HepG2 (cell line): ENCODE data around the gene TULP4. TPM values are rescaled to one million over a fixed set of nuclear protein-coding genes. Genes with fewer than 3 reads are reported as not detected.
A peak's percentile ranks its signal among the peaks of the same experiment; 100 is the strongest.

Experiments
- ATAC-seq: fragments of 200-7000 bp; cut with Tn5 transposase; 3 replicates; pipeline ENCODE4 v1.9.1; 2020; ENCODE audit warnings: mild to moderate bottlenecking, moderate library complexity
- BruUV-seq: library from RNA; stranded (reverse); fragments of 400-500 nt; replicated peaks from 2 replicates; lab custom pipeline; 2021; lab: Mats Ljungman, UMichigan
- CTCF ChIA-PET: fragments of 300-600 bp; formaldehyde crosslinking; extraction: SDS; loops from one replicate; lab custom pipeline; 2021; ENCODE audit warnings: low total read pairs, inconsistent platforms, low intra/inter-chr PET ratio; lab: Yijun Ruan, JAX
- POLR2A ChIA-PET: fragments of 350-600 bp; sonication (Branson Sonifier 250); formaldehyde crosslinking; loops from one replicate; lab custom pipeline; 2020; ENCODE audit warnings: antibody characterized with exemption, inconsistent platforms; lab: Yijun Ruan, JAX
- DNase-seq: peaks from one replicate; pipeline ENCODE4 v3.0.0-alpha.2; 2015; ENCODE audit warnings: low spot score
- FAIRE-seq: peaks from 3 replicates; lab custom pipeline; 2011; peaks lifted over from hg19 to GRCh38; lab: Jason Lieb, UNC
- H2AFZ ChIP-seq: one replicate; pipeline ENCODE4 v1.6.1; 2011; ENCODE audit warnings: low read length, inconsistent platforms
- H3K27ac ChIP-seq: fragments of 300-600 bp; 3 replicates; pipeline ENCODE4 v1.8.0; 2011; ENCODE audit warnings: mixed run types, mild to moderate bottlenecking, mixed read lengths, low read length, inconsistent platforms; ENCODE audit not compliant: insufficient read depth; ENCODE audit errors: extremely low read length
- H3K27me3 ChIP-seq, 2 experiments: fragments of 200-600 bp in 1 of 2; 2 replicates in 1 of 2; 3 replicates in 1 of 2; pipeline versions ENCODE4 v1.6.0 to v1.8.0; 2011; ENCODE audit warnings: low read length in 2 of 2, mild to moderate bottlenecking in 2 of 2, moderate library complexity in 2 of 2, inconsistent platforms in 1 of 2; ENCODE audit not compliant: insufficient read depth in 2 of 2, control insufficient read depth in 1 of 2
- H3K36me3 ChIP-seq, 2 experiments: fragments of 200-600 bp in 1 of 2; replicated peaks in 1 of 2; 2 replicates in 1 of 2; 3 replicates in 1 of 2; pipeline versions ENCODE4 v1.5.1 to v1.8.0; 2011; ENCODE audit warnings: low read length in 2 of 2, inconsistent platforms in 1 of 2; ENCODE audit not compliant: insufficient read depth in 2 of 2, control insufficient read depth in 1 of 2
- H3K4me1 ChIP-seq: 2 replicates; pipeline ENCODE4 v1.5.1; 2012; ENCODE audit warnings: low read length, inconsistent platforms; ENCODE audit not compliant: insufficient read depth
- H3K4me2 ChIP-seq: 2 replicates; pipeline ENCODE4 v1.6.0; 2011; ENCODE audit warnings: low read depth, low read length, inconsistent platforms
- H3K4me3 ChIP-seq, 3 experiments: fragments of 200-600 bp in 1 of 3; sonication (generic), shearing (Covaris generic) in 1 of 3; replicated peaks in 1 of 3; 2 replicates each; pipeline ENCODE4 v1.5.1; 2011 to 2016; ENCODE audit warnings: low read length in 3 of 3, inconsistent platforms in 2 of 3, low read depth in 2 of 3, mild to moderate bottlenecking in 2 of 3, control low read depth in 1 of 3, mixed read lengths in 1 of 3; ENCODE audit not compliant: insufficient read depth in 1 of 3
- H3K79me2 ChIP-seq: one replicate; pipeline ENCODE4 v1.6.1; 2011; ENCODE audit warnings: low read length, inconsistent platforms; ENCODE audit not compliant: insufficient read depth
- H3K9ac ChIP-seq: 2 replicates; pipeline ENCODE4 v1.6.0; 2011; ENCODE audit warnings: mild to moderate bottlenecking, low read depth, low read length, inconsistent platforms; ENCODE audit not compliant: insufficient read depth
- H3K9me3 ChIP-seq: 2 replicates; pipeline ENCODE4 v1.5.1; 2012; ENCODE audit warnings: mild to moderate bottlenecking, low read length
- H4K20me1 ChIP-seq: 2 replicates; pipeline ENCODE4 v1.6.0; 2011; ENCODE audit warnings: inconsistent platforms, mild to moderate bottlenecking, low read length, moderate library complexity; ENCODE audit not compliant: insufficient read depth
- CREB3 ChIP-seq: sonication (generic); formaldehyde crosslinking; IDR thresholded peaks from 2 replicates; pipeline ENCODE4 v1.5.0; 2020; ENCODE audit warnings: missing genetic modification reagents
- ELF4 ChIP-seq: sonication (generic); formaldehyde crosslinking; IDR thresholded peaks from 2 replicates; pipeline ENCODE4 v1.5.0; 2020; ENCODE audit warnings: missing genetic modification reagents, mild to moderate bottlenecking, moderate library complexity, borderline replicate concordance
- MAFK ChIP-seq, 2 experiments: IDR thresholded peaks in 1 of 2; conservative IDR thresholded peaks in 1 of 2; 2 replicates each; pipeline ENCODE4 v1.6.1; 2011; ENCODE audit warnings: improper control_type of control experiment in 2 of 2, low read length in 2 of 2
- NFIB ChIP-seq: sonication (generic); formaldehyde crosslinking; IDR thresholded peaks from 2 replicates; pipeline ENCODE4 v1.9.0; 2021; ENCODE audit warnings: missing genetic modification reagents, mild to moderate bottlenecking, borderline replicate concordance
- NR2F1 ChIP-seq, 2 experiments: fragments of 450-650 bp in 1 of 2; formaldehyde crosslinking in 1 of 2; IDR thresholded peaks; 2 replicates each; pipeline versions ENCODE4 v1.5.0 to v1.6.1; 2016 to 2020; ENCODE audit warnings: mild to moderate bottlenecking in 1 of 2, missing compliant biosample characterization in 1 of 2, missing genetic modification reagents in 1 of 2, moderate library complexity in 1 of 2
- PHF20 ChIP-seq: sonication (generic); formaldehyde crosslinking; IDR thresholded peaks from 2 replicates; pipeline ENCODE4 v1.5.0; 2020; ENCODE audit warnings: mild to moderate bottlenecking, missing genetic modification reagents
- PHF21A ChIP-seq: sonication (generic); formaldehyde crosslinking; IDR thresholded peaks from 2 replicates; pipeline ENCODE4 v1.5.0; 2020; ENCODE audit warnings: mild to moderate bottlenecking, missing genetic modification reagents
- POGZ ChIP-seq: sonication (generic); formaldehyde crosslinking; IDR thresholded peaks from 2 replicates; pipeline ENCODE4 v1.4.0; 2020; ENCODE audit warnings: mild to moderate bottlenecking, missing genetic modification reagents
- TARDBP ChIP-seq: sonication (generic); formaldehyde crosslinking; IDR thresholded peaks from 2 replicates; pipeline ENCODE4 v1.8.0; 2022; ENCODE audit warnings: mild to moderate bottlenecking, missing genetic modification reagents
- TRIM22 ChIP-seq: fragments of 450-650 bp; IDR thresholded peaks from 2 replicates; pipeline ENCODE4 v1.6.1; 2017
- ZNF207 ChIP-seq: fragments of 450-650 bp; IDR thresholded peaks from 2 replicates; pipeline ENCODE4 v1.6.1; 2016; ENCODE audit warnings: antibody characterized with exemption, borderline replicate concordance
- ZNF570 ChIP-seq: sonication (generic); formaldehyde crosslinking; IDR thresholded peaks from 2 replicates; pipeline ENCODE4 v1.4.0; 2020; ENCODE audit warnings: mild to moderate bottlenecking, missing genetic modification reagents, borderline replicate concordance
- ZNF709 ChIP-seq: sonication (generic); formaldehyde crosslinking; IDR thresholded peaks from 2 replicates; pipeline ENCODE4 v1.5.0; 2020; ENCODE audit warnings: mild to moderate bottlenecking, missing genetic modification reagents
- ZNF768 ChIP-seq: sonication (generic); formaldehyde crosslinking; IDR thresholded peaks from 2 replicates; pipeline ENCODE4 v1.4.0; 2020; ENCODE audit warnings: missing genetic modification reagents
- ZNF776 ChIP-seq: sonication (generic); formaldehyde crosslinking; IDR thresholded peaks from 2 replicates; pipeline ENCODE4 v1.4.0; 2020; ENCODE audit warnings: mild to moderate bottlenecking, missing genetic modification reagents
- WGBS: methylation state at CpG from one replicate; pipeline ENCODE4 v1.1.6; 2017; ENCODE audit warnings: low lambda C conversion rate; 5-methylcytosine and 5-hydroxymethylcytosine counted together
- in situ Hi-C: cut with HindIII; loops from 2 replicates; pipeline ENCODE4 v1.10.0; 2017; ENCODE audit warnings: low pct_unique_long_range_greater_than_20kb; ENCODE audit not compliant: extremely low pct_ligation_motif_present
- intact Hi-C: fragments of 100-400 bp; cut with micrococcal nuclease; formaldehyde crosslinking; loops from one replicate; pipeline ENCODE4 v1.10.0; 2022; ENCODE audit not compliant: unreplicated experiment
- polyA plus RNA-seq, 8 experiments: library from polyadenylated mRNA; depleted of rRNA in 3 of 8; stranded (reverse) in 7 of 8; unstranded in 1 of 8; fragments of >200 nt; fragmentation: Illumina TruSeq in 4 of 8; extraction: Trizol in 4 of 8; gene quantifications; 2 replicates each; pipeline versions ENCODE4 v1.2.1 to v1.2.3, GENCODE V29; 2011 to 2016; ENCODE audit warnings: low read depth in 4 of 8, missing spikeins in 1 of 8, mixed read lengths in 1 of 8; ENCODE audit not compliant: insufficient read depth in 1 of 8
- total RNA-seq, 5 experiments: library from RNA; depleted of rRNA; stranded (reverse); fragments of >200 nt; fragmentation: Illumina TruSeq; extraction: Trizol; gene quantifications; 2 replicates each; pipeline ENCODE4 v1.2.3, GENCODE V29; 2016; ENCODE audit warnings: low read depth in 1 of 5
- TF ChIP-seq, protein P1 (sequence below): sonication (generic); formaldehyde crosslinking; conservative IDR thresholded peaks from 2 replicates; pipeline ENCODE4 v1.8.0; 2022; ENCODE audit warnings: mild to moderate bottlenecking, moderate library complexity, missing genetic modification reagents

Gene TULP4
- total and polyA plus RNA-seq, 2 of the 13 experiments (the other 11 are each of a cell fraction or from before 2014, with no cell fraction given): 21.1 to 122 TPM

- TF ChIP-seq ZNF776 (CRISPR knock-in tag): no peak
- no peak for TF ChIP-seq POGZ (CRISPR knock-in tag)
- peak; percentile 44; the same call in 1 of the 2 replicates for TF ChIP-seq ZNF768 (CRISPR knock-in tag)
- TF ChIP-seq NFIB: no peak
- no peak for TF ChIP-seq PHF20 (CRISPR knock-in tag)
- TF ChIP-seq, protein P1, sequence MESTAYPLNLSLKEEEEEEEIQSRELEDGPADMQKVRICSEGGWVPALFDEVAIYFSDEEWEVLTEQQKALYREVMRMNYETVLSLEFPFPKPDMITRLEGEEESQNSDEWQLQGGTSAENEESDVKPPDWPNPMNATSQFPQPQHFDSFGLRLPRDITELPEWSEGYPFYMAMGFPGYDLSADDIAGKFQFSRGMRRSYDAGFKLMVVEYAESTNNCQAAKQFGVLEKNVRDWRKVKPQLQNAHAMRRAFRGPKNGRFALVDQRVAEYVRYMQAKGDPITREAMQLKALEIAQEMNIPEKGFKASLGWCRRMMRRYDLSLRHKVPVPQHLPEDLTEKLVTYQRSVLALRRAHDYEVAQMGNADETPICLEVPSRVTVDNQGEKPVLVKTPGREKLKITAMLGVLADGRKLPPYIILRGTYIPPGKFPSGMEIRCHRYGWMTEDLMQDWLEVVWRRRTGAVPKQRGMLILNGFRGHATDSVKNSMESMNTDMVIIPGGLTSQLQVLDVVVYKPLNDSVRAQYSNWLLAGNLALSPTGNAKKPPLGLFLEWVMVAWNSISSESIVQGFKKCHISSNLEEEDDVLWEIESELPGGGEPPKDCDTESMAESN (CRISPR knock-in tag): no peak
- TF ChIP-seq, all 625 proteins: peak for 1
- Histone ChIP-seq H3K27me3 (no peaks in the 10 kb centered on the region), H2AFZ (no peak overlapping the region), H3K4me1 (peaks cover 18% of the 10 kb centered on the region), H3K27ac (no peak overlapping the region), H3K4me3 (no peak overlapping the region), H3K9me3 (no peaks in the 10 kb centered on the region), H3K4me2 (no peak overlapping the region), H3K9ac (no peak overlapping the region), H3K79me2 (no peaks in the 10 kb centered on the region), H3K36me3 (no peaks in the 10 kb centered on the region), H4K20me1 (no peaks in the 10 kb centered on the region)
- intact Hi-C loops: no loop called here
- ChIA-PET CTCF (no interaction called here), POLR2A (no interaction called here)
- WGBS: 22% methylated on average over 4 of the region's 4 CpGs
- DNase-seq: no peak
- no TSS peak for BruUV-seq
- ATAC-seq: peak; percentile 20; the same call in 1 of the 3 replicates
- no peak for FAIRE-seq
- in situ Hi-C loops: no loop called here
These were observed 219.3 kb downstream of the TULP4 start for GRCh38 chr6:158531566-158531965.

- no peaks in the 10 kb centered on the region for H3K9me3 ChIP-seq
- no peaks in the 10 kb centered on the region for H3K27me3 ChIP-seq
- no peak overlapping the region for H3K4me3 ChIP-seq
- no peaks in the 10 kb centered on the region for H3K36me3 ChIP-seq
- H2AFZ ChIP-seq: no peak overlapping the region
- intact Hi-C loops (no loop called here), in situ Hi-C loops (no loop called here)
- no peak overlapping the region for H3K27ac ChIP-seq
- DNase-seq (no peak), ATAC-seq (no peak), FAIRE-seq (no peak)
- no peak overlapping the region for H3K4me2 ChIP-seq
- H3K9ac ChIP-seq: no peak overlapping the region
- ChIA-PET POLR2A (no interaction called here), CTCF (no interaction called here)
- BruUV-seq: no TSS peak
- peaks cover 18% of the 10 kb centered on the region for H3K4me1 ChIP-seq
- no peaks in the 10 kb centered on the region for H3K79me2 ChIP-seq
- no peaks in the 10 kb centered on the region for H4K20me1 ChIP-seq
- 42% methylated on average over 2 of the region's 2 CpGs for WGBS
- no peak for TF ChIP-seq TARDBP (CRISPR knock-in tag)
- TF ChIP-seq ZNF709: no peak
- TF ChIP-seq ELF4 (CRISPR knock-in tag): no peak
- TF ChIP-seq TRIM22: no peak
- no peak for TF ChIP-seq PHF21A (CRISPR knock-in tag)
- no peak for TF ChIP-seq ZNF570 (CRISPR knock-in tag)
- no peak for TF ChIP-seq NR2F1 (CRISPR knock-in tag; IDR thresholded peaks at IDR 0.05)
- TF ChIP-seq ZNF207: no peak
- no peak for TF ChIP-seq CREB3
- TF ChIP-seq MAFK (conservative IDR thresholded peaks at IDR 0.05 in 1 of 2, IDR thresholded peaks at IDR 0.05 in 1 of 2; ENCODE audit: low read length in 2 of 2): no peak
These were observed 219.7 kb downstream of the TULP4 start for GRCh38 chr6:158531970-158532369.
